Frontal cortex (tissue), 4 donors: ENCODE measurements around the gene ITIH1. TPM values are rescaled to one million over a fixed set of nuclear protein-coding genes. Genes with fewer than 3 reads are reported as not detected.
"Not testable (repeated sequence)": the region's sequence is repeated elsewhere in the genome, so short reads cannot be mapped to it uniquely, and the experiment has no call there.

Experiments
- DNase-seq, 2 donors: peaks; one replicate each; pipeline ENCODE4 v3.0.0; 2012; ENCODE audit warnings: low spot score in 2 of 2
- FAIRE-seq: peaks from 2 replicates; lab custom pipeline; 2012; peaks lifted over from hg19 to GRCh38; lab: Jason Lieb, UNC
- total RNA-seq: library from RNA; depleted of rRNA; stranded (reverse); fragments of >200 nt; gene quantifications from one replicate; pipeline ENCODE4 v1.2.3, GENCODE V29; 2014
- donor health status: control.
- donor health status: control.
- donor health status: control.

The ITIH1 gene
- total RNA-seq, 1 donor from 2014 or later = not detected

DNA sequence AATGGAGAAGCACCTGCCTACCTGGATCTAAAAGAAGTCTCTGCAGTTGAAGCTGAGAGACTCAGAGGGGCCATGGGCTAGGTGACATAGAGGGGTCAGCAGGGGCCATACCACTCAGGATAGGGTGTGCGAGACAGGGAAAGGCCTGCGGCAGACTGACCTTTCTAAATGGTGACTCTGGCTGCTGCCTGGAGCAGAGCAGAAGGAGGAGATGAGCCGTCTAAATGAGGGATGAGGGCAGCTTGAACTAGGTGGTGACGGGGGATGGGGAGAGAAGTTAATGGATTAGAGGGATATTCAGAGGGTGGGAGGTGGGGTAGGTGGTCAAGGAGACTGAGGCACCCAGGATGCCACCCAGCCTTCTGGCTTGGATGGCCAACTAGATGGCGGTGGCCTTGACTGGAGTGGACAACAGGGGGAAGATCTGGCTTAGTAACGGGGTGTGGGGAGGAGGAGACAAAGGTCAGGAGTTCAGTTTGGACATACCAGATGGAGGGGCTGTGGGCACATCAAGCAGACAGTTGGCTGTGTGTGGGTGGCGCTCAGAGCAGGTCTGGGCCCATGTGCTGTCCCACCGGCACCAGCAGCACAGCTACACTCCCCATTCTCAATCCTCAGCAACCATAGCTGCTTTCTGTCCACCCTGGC lies 3.2 kb upstream of the ITIH1 start:
- FAIRE-seq (no peak), DNase-seq (no peak)

- FAIRE-seq (no peak), DNase-seq (no peak)
Observed at GRCh38 chr3:52774901-52775864, 2.2 kb upstream of the ITIH1 start.

- DNase-seq = no peak
- FAIRE-seq = no peak
Observed at GRCh38 chr3:52775877-52776276, 1.5 kb upstream of the ITIH1 start.

DNA sequence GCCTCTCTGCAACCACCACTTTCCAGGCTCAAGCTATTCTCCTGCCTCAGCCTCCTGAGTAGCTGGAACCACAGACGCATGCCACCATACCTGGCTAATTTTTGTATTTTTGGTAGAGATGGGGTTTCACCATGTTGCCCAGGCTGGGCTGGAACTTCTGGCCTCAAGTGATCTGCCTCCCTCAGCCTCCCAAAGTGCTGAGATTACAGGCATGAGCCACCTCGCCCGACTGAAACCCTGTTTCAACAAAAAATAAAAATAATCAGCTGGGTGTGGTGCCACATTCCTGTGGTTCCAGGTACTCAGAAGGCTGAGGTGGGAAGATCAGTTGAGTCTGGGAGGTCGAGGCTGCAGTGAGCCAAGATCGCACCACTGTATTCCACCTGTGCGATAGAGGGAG lies 913 bp upstream of the ITIH1 start:
- not testable (repeated sequence) for DNase-seq, FAIRE-seq

DNA sequence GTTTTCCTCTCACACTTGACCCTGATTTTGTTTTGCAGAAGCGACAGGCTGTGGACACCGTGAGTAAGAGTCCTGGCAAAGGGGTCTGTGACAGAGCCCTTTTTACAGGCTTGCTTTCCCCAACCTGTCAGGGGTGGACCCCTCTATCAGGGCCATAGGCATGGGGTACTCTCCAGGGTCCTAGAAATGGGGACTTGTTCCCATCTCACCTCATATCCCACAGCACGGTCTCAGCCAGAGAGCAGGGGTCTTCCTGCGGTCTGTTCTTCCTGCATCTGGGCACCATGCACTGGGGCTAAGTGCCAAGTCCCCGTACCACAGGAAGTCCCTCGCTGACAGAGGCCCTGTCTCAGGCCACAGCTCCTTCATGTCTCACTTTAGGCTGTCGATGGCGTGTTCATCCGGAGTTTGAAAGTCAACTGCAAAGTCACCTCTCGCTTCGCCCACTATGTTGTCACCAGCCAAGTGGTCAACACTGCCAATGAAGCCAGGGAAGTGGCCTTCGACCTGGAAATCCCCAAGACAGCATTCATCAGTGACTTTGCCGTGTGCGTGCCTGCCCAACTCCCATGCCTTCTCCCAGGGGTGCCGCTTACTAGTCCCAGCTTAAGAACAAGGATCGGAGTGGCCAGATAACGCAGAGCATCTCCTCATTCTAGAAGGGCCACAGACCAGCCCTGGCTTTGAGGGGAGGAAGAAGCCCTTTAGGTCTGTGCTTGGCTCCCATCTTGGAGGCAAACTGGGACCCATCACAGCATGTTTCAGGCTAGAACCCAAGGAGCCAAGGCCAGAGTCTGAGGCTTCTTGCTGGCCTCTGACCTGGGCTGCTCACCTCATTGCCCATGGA lies 783 bp downstream of the ITIH1 start:
- FAIRE-seq (no peak), DNase-seq (no peak)

GRCh38 chr3:52779011-52779836 lies 1.8 kb downstream of the ITIH1 start:
- DNase-seq (no peak), FAIRE-seq (no peak)

DNA sequence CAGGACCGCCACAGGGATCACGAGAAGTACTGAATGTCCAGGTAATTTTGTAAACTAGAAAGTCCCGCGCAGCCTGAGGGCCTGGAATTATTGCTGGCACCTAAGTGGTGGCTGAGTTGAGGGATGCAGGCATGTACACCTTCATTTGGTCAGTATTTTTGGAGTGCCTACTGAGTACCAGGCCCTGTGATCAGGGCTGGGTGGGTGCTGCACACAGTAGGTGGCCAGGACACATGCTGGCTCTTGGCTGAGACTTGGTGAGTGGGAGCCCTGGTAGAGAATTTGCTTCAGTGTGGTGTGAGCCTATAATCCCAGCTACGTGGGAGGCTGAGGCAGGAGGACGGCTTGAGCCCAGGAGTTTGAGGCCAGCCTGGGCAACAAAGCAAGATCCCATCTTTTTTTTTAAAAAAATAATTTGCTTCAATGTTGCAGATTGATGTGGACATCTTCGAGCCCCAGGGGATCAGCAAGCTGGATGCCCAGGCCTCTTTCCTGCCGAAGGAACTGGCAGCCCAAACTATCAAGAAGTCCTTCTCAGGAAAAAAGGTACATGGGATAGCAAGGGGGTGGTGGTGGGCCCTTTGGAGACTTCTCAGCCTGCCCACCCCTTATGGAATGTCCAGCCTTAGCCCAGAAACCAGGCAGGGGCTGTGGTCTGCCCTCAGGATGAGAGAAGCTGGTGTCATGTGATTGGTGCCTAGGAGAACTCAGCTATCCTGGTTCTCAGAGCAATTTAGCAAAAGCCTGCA lies 2.6 kb downstream of the ITIH1 start:
- DNase-seq = no peak
- no peak for FAIRE-seq

GRCh38 chr3:52781741-52782140 lies 4.3 kb downstream of the ITIH1 start:
- FAIRE-seq (no peak), DNase-seq (no peak)

DNA sequence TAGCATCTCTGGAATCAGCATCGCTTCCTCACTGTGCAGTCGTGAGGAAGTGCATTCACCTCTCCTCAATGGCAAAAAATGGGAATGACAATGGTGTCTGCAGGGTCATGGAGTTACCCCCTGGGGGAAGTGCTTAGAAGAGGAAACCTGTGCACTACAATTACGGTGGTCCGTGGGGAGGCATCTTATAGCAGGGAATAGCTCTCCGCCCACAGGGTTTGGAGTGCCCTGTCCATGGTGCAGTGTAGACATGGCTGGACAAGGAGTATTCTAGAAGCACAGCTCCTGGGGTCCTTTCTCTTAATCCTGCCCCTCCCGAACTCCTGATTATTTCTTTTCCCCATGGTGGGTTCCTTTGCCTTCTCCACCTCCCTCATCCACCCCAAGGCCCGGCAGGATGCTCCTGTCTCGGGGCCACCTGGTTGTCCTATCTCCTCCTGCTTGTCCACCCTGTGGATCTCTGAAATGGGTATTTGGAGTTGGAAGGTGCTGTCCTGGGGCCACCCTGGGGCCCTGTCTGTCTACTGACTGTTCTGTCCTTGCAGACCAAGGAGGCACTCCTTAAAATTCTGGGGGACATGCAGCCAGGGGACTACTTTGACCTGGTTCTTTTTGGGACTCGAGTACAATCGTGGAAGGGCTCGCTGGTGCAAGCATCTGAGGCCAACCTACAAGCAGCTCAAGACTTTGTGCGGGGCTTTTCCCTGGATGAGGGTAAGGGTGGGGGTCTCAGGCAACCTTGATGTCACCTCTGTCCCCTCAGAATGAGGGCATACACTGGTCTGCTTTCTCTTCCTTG lies 5.2 kb downstream of the ITIH1 start:
- DNase-seq = no peak

DNA sequence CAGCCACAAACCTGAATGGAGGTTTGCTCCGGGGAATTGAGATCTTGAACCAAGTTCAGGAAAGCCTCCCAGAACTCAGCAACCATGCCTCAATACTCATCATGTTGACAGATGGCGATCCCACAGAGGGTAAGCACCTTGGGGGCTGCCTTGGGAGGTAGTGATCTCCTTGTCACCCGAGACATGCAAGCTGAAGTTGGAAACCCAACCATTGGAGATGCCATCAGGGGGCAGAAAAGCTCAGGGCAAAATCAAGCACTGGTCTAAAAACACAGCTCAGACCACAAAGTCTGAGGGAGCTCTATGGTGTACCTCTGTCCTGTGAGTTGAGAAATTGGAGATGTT lies 5.8 kb downstream of the ITIH1 start:
- DNase-seq (no peak), FAIRE-seq (no peak)

More for the DNA sequence above, 5.2 kb downstream of the ITIH1 start:
- FAIRE-seq = no peak

GRCh38 chr3:52784021-52784621 lies 6.7 kb downstream of the ITIH1 start:
- FAIRE-seq = no peak
- DNase-seq = no peak

DNA sequence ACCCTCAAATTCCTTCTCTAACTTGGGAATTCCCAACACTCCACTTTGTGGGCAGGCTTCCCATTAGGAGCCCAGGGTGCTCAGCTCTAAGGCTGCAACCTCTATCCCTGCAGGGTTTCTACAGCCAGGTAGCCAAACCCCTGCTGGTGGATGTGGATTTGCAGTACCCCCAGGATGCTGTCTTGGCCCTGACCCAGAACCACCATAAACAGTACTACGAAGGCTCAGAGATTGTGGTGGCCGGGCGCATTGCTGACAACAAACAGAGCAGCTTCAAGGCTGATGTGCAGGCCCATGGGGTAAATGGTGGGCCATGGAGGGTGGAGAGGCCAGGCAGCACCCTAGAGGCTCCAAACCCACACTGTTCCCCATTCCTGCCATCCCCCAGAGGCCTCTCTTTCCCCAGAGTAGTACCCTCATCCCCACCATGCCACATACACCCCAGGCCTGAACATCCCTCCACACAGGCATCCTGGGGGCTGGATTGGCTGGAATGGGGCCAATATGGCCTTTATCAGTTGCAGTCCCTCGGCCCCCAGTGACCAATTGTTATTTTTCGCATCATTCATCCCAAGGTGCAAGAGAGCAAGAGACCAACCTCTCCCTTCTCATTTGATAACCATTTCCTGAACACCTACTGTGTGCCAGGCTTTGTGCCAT lies 7.7 kb downstream of the ITIH1 start:
- DNase-seq (no peak), FAIRE-seq (no peak)

DNA sequence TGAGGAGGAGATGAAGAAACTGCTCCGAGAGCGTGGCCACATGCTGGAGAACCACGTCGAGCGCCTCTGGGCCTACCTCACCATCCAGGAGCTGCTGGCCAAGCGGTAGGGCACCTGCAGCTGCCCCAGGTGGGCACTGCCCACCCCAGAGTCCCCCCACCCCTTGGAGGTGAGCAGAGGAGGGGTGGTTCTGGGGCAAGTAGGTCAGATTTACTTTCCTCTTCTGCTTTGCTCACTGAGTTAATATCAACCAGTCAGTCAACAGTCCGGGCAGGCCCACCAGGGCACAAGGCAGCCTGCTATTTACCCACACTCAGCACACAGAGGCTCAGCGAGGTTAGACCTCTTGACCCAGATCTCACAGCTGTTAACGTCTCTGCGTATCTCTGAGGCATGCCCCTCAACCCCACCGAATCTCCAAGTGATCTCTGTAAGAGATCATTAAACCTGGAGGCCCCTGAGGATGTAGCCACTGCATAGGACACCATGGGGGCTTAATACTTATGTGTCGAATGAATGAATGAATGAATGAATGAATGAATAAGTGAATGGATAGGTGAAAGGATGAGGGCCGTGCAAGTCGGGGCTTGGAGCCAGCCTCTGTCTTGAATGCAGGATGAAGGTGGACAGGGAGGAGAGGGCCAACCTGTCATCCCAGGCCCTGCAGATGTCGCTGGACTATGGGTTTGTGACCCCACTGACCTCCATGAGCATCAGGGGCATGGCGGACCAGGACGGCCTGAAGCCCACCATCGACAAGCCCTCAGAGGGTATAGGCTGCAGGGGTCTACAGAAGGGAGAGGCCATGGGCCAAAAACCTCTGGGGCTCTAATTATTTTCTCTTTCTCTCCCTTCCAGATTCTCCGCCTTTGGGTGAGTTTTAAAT lies 9.2 kb downstream of the ITIH1 start:
- DNase-seq (no peak), FAIRE-seq (no peak)

DNA sequence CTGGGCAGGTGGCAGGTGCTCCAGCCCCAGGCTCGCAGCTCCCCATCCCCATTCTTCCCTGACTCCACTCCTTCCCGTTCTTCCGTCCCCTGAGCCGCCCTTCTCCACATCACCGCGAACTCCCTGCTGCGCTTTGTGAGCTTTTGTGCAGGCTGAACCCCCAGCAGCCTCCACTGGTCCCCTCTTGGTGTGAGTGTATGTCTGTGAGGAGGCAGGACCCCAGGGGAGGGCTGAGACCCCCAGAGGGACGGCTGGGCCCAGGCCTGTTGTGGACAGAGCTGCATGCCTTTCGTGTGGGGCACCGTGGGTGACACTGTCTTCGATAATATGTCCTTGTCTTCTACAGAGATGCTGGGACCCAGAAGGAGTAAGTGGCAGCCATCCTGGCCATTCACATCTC lies 9.8 kb downstream of the ITIH1 start:
- FAIRE-seq (no peak), DNase-seq (no peak)

DNA sequence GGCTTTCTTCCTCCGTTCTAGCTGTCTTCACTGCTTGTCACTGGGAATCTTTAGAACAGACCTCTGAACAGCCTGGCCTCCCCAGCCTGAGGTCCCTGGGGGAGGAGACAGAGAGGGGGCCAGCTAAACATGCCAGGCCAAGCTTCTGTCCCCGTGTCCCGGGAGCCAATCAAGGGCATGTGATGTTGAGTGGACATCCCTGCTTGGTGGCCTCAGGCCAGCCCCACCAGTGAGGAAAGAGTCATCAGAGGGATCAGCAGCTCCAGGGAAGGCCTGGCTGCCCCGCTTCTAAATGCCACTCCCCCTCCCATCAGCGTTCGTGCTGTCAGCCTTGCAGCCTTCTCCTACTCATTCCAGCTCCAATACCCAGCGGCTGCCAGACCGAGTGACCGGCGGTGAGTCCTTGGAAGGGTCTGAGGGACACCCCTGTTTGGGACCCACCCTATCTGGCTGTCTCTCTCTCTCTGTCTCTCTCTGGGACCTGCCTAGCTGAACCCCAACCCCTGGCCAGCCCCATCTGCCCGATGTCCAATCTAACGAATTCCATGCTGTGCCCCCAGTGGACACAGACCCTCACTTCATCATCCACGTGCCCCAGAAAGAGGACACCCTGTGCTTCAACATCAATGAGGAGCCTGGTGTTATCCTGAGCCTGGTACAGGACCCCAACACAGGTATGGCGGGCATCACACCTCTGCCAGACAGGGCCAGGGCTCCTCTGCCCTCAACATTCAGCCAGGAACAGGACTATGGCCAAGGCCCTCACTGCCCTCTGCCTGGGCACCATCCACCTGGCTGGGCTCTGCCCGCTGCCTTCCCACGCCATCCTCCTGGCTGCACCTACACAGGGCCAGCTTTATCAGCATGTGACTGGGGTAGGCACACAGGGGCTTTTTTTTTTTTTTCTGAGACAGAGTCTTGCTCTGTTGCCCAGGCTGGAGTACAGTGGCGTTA lies 10.6 kb downstream of the ITIH1 start:
- FAIRE-seq (no peak), DNase-seq (no peak)
